Natural killer cell treated with Interleukin-12 subunit alpha and Interleukin-12 subunit beta and Interleukin-15 and Interleukin-18, amount 100 ng/mL, for 72 hours (primary cell): Measurements from ENCODE around the gene ZNF621. TPM values are rescaled to one million over a fixed set of nuclear protein-coding genes. Genes with fewer than 3 reads are reported as not detected.
A peak's percentile ranks its signal among the peaks of the same experiment; 100 is the strongest.
"Not testable (repeated sequence)": the region's sequence is repeated elsewhere in the genome, so short reads cannot be mapped to it uniquely, and the experiment has no call there.

Source experiments
- ATAC-seq, 2 donors: fragments of 150-1000 bp; cut with Tn5 transposase in 1 of 2; sonication (Bioruptor Pico), chemical (Tn5 transposase) in 1 of 2; 2 replicates each; pipeline ENCODE4 v1.10.0; 2021
- DNase-seq: peaks from one replicate; pipeline ENCODE4 v3.0.0; 2022; ENCODE audit warnings: low spot score
- H3K27ac Mint-ChIP-seq, 2 donors: 1 replicate in 1 of 2; 2 replicates in 1 of 2; pipeline ENCODE4 v1.8.0; 2022; ENCODE audit warnings: mixed read lengths in 2 of 2, mild to moderate bottlenecking in 1 of 2, moderate library complexity in 1 of 2
- H3K27me3 Mint-ChIP-seq, 2 donors: 1 replicate in 1 of 2; 2 replicates in 1 of 2; pipeline ENCODE4 v1.8.0; 2022; ENCODE audit warnings: mixed read lengths in 2 of 2
- H3K36me3 Mint-ChIP-seq: one replicate; pipeline ENCODE4 v1.8.0; 2022; ENCODE audit warnings: mixed read lengths
- H3K4me1 Mint-ChIP-seq, 2 donors: 1 replicate in 1 of 2; 2 replicates in 1 of 2; pipeline ENCODE4 v1.8.0; 2022; ENCODE audit warnings: low read depth in 2 of 2, mixed read lengths in 2 of 2, mild to moderate bottlenecking in 1 of 2
- H3K4me3 Mint-ChIP-seq: one replicate; pipeline ENCODE4 v1.8.0; 2022; ENCODE audit warnings: mixed read lengths
- H3K9me3 Mint-ChIP-seq: 2 replicates; pipeline ENCODE4 v1.8.0; 2022; ENCODE audit warnings: mixed read lengths
- total RNA-seq, 2 donors: library from RNA; stranded (reverse); gene quantifications; one replicate each; pipeline ENCODE4 v1.2.3, GENCODE V29; 2022

ZNF621 gene
- total RNA-seq, 2 donors from 2014 or later, result 23.7 to 27.5 TPM

GRCh38 chr3:40516201-40516600 is 8.6 kb upstream of the ZNF621 start:
- no peak for ATAC-seq
- Mint-ChIP-seq H3K9me3 (no peaks in the 10 kb centered on the region), H3K4me1 (no peaks in the 10 kb centered on the region), H3K27me3 (no peaks in the 10 kb centered on the region), H3K4me3 (no peak overlapping the region), H3K36me3 (peaks cover 4% of the 10 kb centered on the region), H3K27ac (no peak overlapping the region)
- no peak for DNase-seq

GRCh38 chr3:40518067-40518466 is 6.7 kb upstream of the ZNF621 start:
- Mint-ChIP-seq H3K4me1 (peaks cover 2 to 3% of the 10 kb centered on the region in 2 donors), H3K36me3 (peaks cover 4% of the 10 kb centered on the region), H3K27ac (no peak overlapping the region), H3K4me3 (no peak overlapping the region), H3K27me3 (no peaks in the 10 kb centered on the region), H3K9me3 (no peaks in the 10 kb centered on the region)
- no peak for ATAC-seq
- DNase-seq, result no peak

GRCh38 chr3:40518848-40519247 is 5.9 kb upstream of the ZNF621 start:
- Mint-ChIP-seq H3K36me3 (peaks cover 4% of the 10 kb centered on the region), H3K4me1 (peaks cover 3 to 5% of the 10 kb centered on the region in 2 donors), H3K4me3 (no peak overlapping the region), H3K9me3 (no peaks in the 10 kb centered on the region), H3K27ac (no peak overlapping the region), H3K27me3 (no peaks in the 10 kb centered on the region)
- DNase-seq (no peak), ATAC-seq (no peak)

GRCh38 chr3:40521254-40521653 is 3.5 kb upstream of the ZNF621 start:
- Mint-ChIP-seq H3K4me3 (no peak overlapping the region), H3K36me3 (peaks cover 4% of the 10 kb centered on the region), H3K4me1 (peaks cover 16 to 24% of the 10 kb centered on the region in 2 donors), H3K27ac (no peak overlapping the region), H3K27me3 (no peaks in the 10 kb centered on the region), H3K9me3 (no peaks in the 10 kb centered on the region)
- ATAC-seq, result no peak
- DNase-seq, result no peak

GRCh38 chr3:40523781-40524180 is 979 bp upstream of the ZNF621 start:
- ATAC-seq (no peak), DNase-seq (no peak)
- peak overlapping the region; percentile 97 for H3K27ac Mint-ChIP-seq
- peaks cover 19 to 35% of the 10 kb centered on the region in 2 donors for H3K4me1 Mint-ChIP-seq
- H3K27me3 Mint-ChIP-seq, result no peaks in the 10 kb centered on the region
- H3K36me3 Mint-ChIP-seq, result peaks cover 4% of the 10 kb centered on the region
- H3K9me3 Mint-ChIP-seq, result no peaks in the 10 kb centered on the region
- H3K4me3 Mint-ChIP-seq, result peak overlapping the region; percentile 99

GRCh38 chr3:40524222-40524567 is 565 bp upstream of the ZNF621 start:
- no peaks in the 10 kb centered on the region for H3K9me3 Mint-ChIP-seq

GRCh38 chr3:40528426-40528825 is 3.7 kb downstream of the ZNF621 start:
- no peak for ATAC-seq
- H3K27me3 Mint-ChIP-seq, result no peaks in the 10 kb centered on the region
- H3K4me1 Mint-ChIP-seq, result peaks cover 16 to 34% of the 10 kb centered on the region in 2 donors
- no peak overlapping the region for H3K27ac Mint-ChIP-seq
- no peak for DNase-seq
- peaks cover 2% of the 10 kb centered on the region for H3K9me3 Mint-ChIP-seq
- H3K4me3 Mint-ChIP-seq, result no peak overlapping the region
- peaks cover 32% of the 10 kb centered on the region for H3K36me3 Mint-ChIP-seq

More at GRCh38 chr3:40524222-40524567, 565 bp upstream of the ZNF621 start:
- peak overlapping the region; percentile 99 for H3K4me3 Mint-ChIP-seq
- peaks cover 4% of the 10 kb centered on the region for H3K36me3 Mint-ChIP-seq
- DNase-seq, result no peak
- no peak for ATAC-seq
- peaks cover 19 to 38% of the 10 kb centered on the region in 2 donors for H3K4me1 Mint-ChIP-seq
- H3K27ac Mint-ChIP-seq, result peak overlapping the region; percentile 97
- H3K27me3 Mint-ChIP-seq, result no peaks in the 10 kb centered on the region

- no peaks in the 10 kb centered on the region for H3K27me3 Mint-ChIP-seq
Observed at GRCh38 chr3:40532252-40532651, 7.5 kb downstream of the ZNF621 start.

GRCh38 chr3:40534283-40534682 is 9.5 kb downstream of the ZNF621 start:
- H3K36me3 Mint-ChIP-seq, result peaks cover 52% of the 10 kb centered on the region
- no peak overlapping the region for H3K4me3 Mint-ChIP-seq
- DNase-seq, result no peak
- H3K9me3 Mint-ChIP-seq, result peaks cover 5% of the 10 kb centered on the region
- no peaks in the 10 kb centered on the region for H3K27me3 Mint-ChIP-seq
- peaks cover 0 to 3% of the 10 kb centered on the region in 2 donors for H3K4me1 Mint-ChIP-seq
- no peak overlapping the region for H3K27ac Mint-ChIP-seq
- no peak for ATAC-seq

More at GRCh38 chr3:40532252-40532651, 7.5 kb downstream of the ZNF621 start:
- no peak overlapping the region for H3K4me3 Mint-ChIP-seq
- ATAC-seq (no peak), DNase-seq (no peak)
- H3K9me3 Mint-ChIP-seq, result peaks cover 2% of the 10 kb centered on the region
- no peak overlapping the region for H3K27ac Mint-ChIP-seq
- H3K4me1 Mint-ChIP-seq, result peaks cover 3 to 11% of the 10 kb centered on the region in 2 donors
- H3K36me3 Mint-ChIP-seq, result peaks cover 48% of the 10 kb centered on the region

- no peaks in the 10 kb centered on the region for H3K27me3 Mint-ChIP-seq
- no peak for ATAC-seq
- no peak overlapping the region for H3K4me3 Mint-ChIP-seq
Observed at GRCh38 chr3:40546816-40547215, 22.1 kb downstream of the ZNF621 start.

GRCh38 chr3:40550167-40550566 is 25.4 kb downstream of the ZNF621 start:
- Mint-ChIP-seq H3K27me3 (no peaks in the 10 kb centered on the region), H3K27ac (no peak overlapping the region), H3K4me1 (no peaks in the 10 kb centered on the region), H3K4me3 (no peak overlapping the region), H3K36me3 (no peaks in the 10 kb centered on the region), H3K9me3 (no peaks in the 10 kb centered on the region)
- no peak for ATAC-seq
- no peak for DNase-seq

More at GRCh38 chr3:40546816-40547215, 22.1 kb downstream of the ZNF621 start:
- no peaks in the 10 kb centered on the region for H3K4me1 Mint-ChIP-seq
- no peak overlapping the region for H3K27ac Mint-ChIP-seq
- H3K36me3 Mint-ChIP-seq, result no peaks in the 10 kb centered on the region
- DNase-seq, result no peak
- H3K9me3 Mint-ChIP-seq, result no peaks in the 10 kb centered on the region

- DNase-seq, result no peak
- H3K4me3 Mint-ChIP-seq, result no peak overlapping the region
- H3K36me3 Mint-ChIP-seq, result no peaks in the 10 kb centered on the region
- H3K27me3 Mint-ChIP-seq, result peaks cover 0 to 3% of the 10 kb centered on the region in 2 donors
- no peaks in the 10 kb centered on the region for H3K9me3 Mint-ChIP-seq
- no peak for ATAC-seq
- no peak overlapping the region for H3K27ac Mint-ChIP-seq
- H3K4me1 Mint-ChIP-seq, result no peaks in the 10 kb centered on the region
Observed at GRCh38 chr3:40557575-40558161, 32.9 kb downstream of the ZNF621 start.

- not testable (repeated sequence) for H3K4me3 Mint-ChIP-seq, DNase-seq, H3K9me3 Mint-ChIP-seq, H3K4me1 Mint-ChIP-seq, H3K36me3 Mint-ChIP-seq, H3K27me3 Mint-ChIP-seq, H3K27ac Mint-ChIP-seq, ATAC-seq
Observed at GRCh38 chr3:40562482-40562881, 37.7 kb downstream of the ZNF621 start.

GRCh38 chr3:40565629-40566028 is 40.9 kb downstream of the ZNF621 start:
- H3K36me3 Mint-ChIP-seq, DNase-seq, ATAC-seq, H3K9me3 Mint-ChIP-seq, H3K27ac Mint-ChIP-seq, H3K4me3 Mint-ChIP-seq, H3K27me3 Mint-ChIP-seq, H3K4me1 Mint-ChIP-seq: not testable (repeated sequence)

- no peak overlapping the region for H3K27ac Mint-ChIP-seq
- no peak for DNase-seq
- ATAC-seq, result no peak
- no peaks in the 10 kb centered on the region for H3K9me3 Mint-ChIP-seq
- no peaks in the 10 kb centered on the region for H3K4me1 Mint-ChIP-seq
- peaks cover 5 to 6% of the 10 kb centered on the region in 2 donors for H3K27me3 Mint-ChIP-seq
- no peaks in the 10 kb centered on the region for H3K36me3 Mint-ChIP-seq
- no peak overlapping the region for H3K4me3 Mint-ChIP-seq
Observed at GRCh38 chr3:40566694-40567093, 41.9 kb downstream of the ZNF621 start.
